Keratinocyte (primary cell): ENCODE measurements around the gene LYRM7. TPM values are rescaled to one million over a fixed set of nuclear protein-coding genes. Genes with fewer than 3 reads are reported as not detected.

Experiments used
- DNase-seq: peaks from one replicate; pipeline ENCODE4 v3.0.0-alpha.2; 2011; ENCODE audit warnings: low read depth, missing footprints, low spot score
- FAIRE-seq: peaks from 2 replicates; lab custom pipeline; 2011; peaks lifted over from hg19 to GRCh38; lab: Jason Lieb, UNC
- H2AFZ ChIP-seq: 2 replicates; pipeline ENCODE4 v1.6.0; 2012; ENCODE audit warnings: low read length, control low read depth, inconsistent platforms; ENCODE audit not compliant: control insufficient read depth
- H3K27ac ChIP-seq: 2 replicates; pipeline ENCODE4 v1.5.1; 2011; ENCODE audit warnings: low read length; ENCODE audit not compliant: control insufficient read depth, insufficient read depth
- H3K27me3 ChIP-seq: 3 replicates; pipeline ENCODE4 v1.6.0; 2011; ENCODE audit warnings: low read length; ENCODE audit not compliant: control insufficient read depth, insufficient read depth; ENCODE audit errors: extremely low read depth
- H3K36me3 ChIP-seq, 2 experiments: 2 replicates in 1 of 2; 3 replicates in 1 of 2; pipeline ENCODE4 v1.5.1; 2011; ENCODE audit warnings: low read length in 2 of 2, mild to moderate bottlenecking in 1 of 2; ENCODE audit not compliant: control insufficient read depth in 2 of 2, insufficient read depth in 2 of 2; ENCODE audit errors: extremely low read depth in 1 of 2
- H3K4me1 ChIP-seq: 3 replicates; pipeline ENCODE4 v1.5.1; 2011; ENCODE audit warnings: low read length; ENCODE audit not compliant: control insufficient read depth, insufficient read depth; ENCODE audit errors: extremely low read depth
- H3K4me2 ChIP-seq: 3 replicates; pipeline ENCODE4 v1.6.0; 2011; ENCODE audit warnings: low read depth, low read length; ENCODE audit not compliant: control insufficient read depth, insufficient read depth; ENCODE audit errors: extremely low read depth
- H3K4me3 ChIP-seq, 3 experiments: fragments of 200-600 bp in 1 of 3; sonication (generic) in 1 of 3; 2 replicates in 2 of 3; 3 replicates in 1 of 3; pipeline ENCODE4 v1.5.1; 2011 to 2016; ENCODE audit warnings: low read length in 3 of 3, mild to moderate bottlenecking in 3 of 3, control low read depth in 2 of 3, inconsistent platforms in 1 of 3, low read depth in 1 of 3, mixed read lengths in 1 of 3, mixed run types in 1 of 3, moderate library complexity in 1 of 3; ENCODE audit not compliant: control insufficient read depth in 2 of 3, insufficient read depth in 2 of 3; ENCODE audit errors: extremely low read depth in 1 of 3
- H3K79me2 ChIP-seq: 2 replicates; pipeline ENCODE4 v1.6.0; 2012; ENCODE audit warnings: low read length; ENCODE audit not compliant: control insufficient read depth, insufficient read depth
- H3K9ac ChIP-seq: 3 replicates; pipeline ENCODE4 v1.6.0; 2011; ENCODE audit warnings: low read length; ENCODE audit not compliant: control insufficient read depth, insufficient read depth; ENCODE audit errors: extremely low read depth
- H3K9me1 ChIP-seq: 3 replicates; pipeline ENCODE4 v1.6.0; 2011; ENCODE audit warnings: low read length; ENCODE audit not compliant: control insufficient read depth, insufficient read depth; ENCODE audit errors: extremely low read depth
- H3K9me3 ChIP-seq: 2 replicates; pipeline ENCODE4 v1.5.1; 2012; ENCODE audit warnings: low read depth, low read length; ENCODE audit not compliant: control insufficient read depth
- H4K20me1 ChIP-seq: 3 replicates; pipeline ENCODE4 v1.6.0; 2011; ENCODE audit warnings: low read length; ENCODE audit not compliant: control insufficient read depth, insufficient read depth; ENCODE audit errors: extremely low read depth
- CTCF ChIP-seq, 3 experiments: IDR thresholded peaks in 1 of 3; conservative IDR thresholded peaks in 1 of 3; optimal IDR thresholded peaks in 1 of 3; 2 replicates in 2 of 3; 3 replicates in 1 of 3; pipeline versions ENCODE3 to v1.5.1; 2011; ENCODE audit warnings: low read length in 3 of 3, mild to moderate bottlenecking in 3 of 3, moderate library complexity in 2 of 3, control low read depth in 1 of 3, inconsistent platforms in 1 of 3; ENCODE audit not compliant: insufficient read depth in 2 of 3; ENCODE audit errors: extremely low read depth in 1 of 3
- EZH2 ChIP-seq: IDR thresholded peaks from one replicate; pipeline ENCODE4 v1.6.1; 2012; ENCODE audit warnings: inconsistent platforms, mild to moderate bottlenecking, low read length, moderate library complexity
- dilution Hi-C: fragments of 300-500 bp; cut with MboI; formaldehyde crosslinking; loops from one replicate; pipeline ENCODE4 v1.7.0; 2020; ENCODE audit warnings: low sequenced_read_pairs; ENCODE audit not compliant: extremely low pct_ligation_motif_present
- polyA plus RNA-seq, 5 experiments: library from polyadenylated mRNA; depleted of rRNA in 3 of 5; stranded (reverse) in 3 of 5; stranded (forward) in 1 of 5; unstranded in 1 of 5; fragments of >200 nt; gene quantifications; 1 replicate in 1 of 5; 2 replicates in 3 of 5; 3 replicates in 1 of 5; pipeline versions ENCODE4 v1.2.1 to v1.2.3, GENCODE V29; 2011 to 2012; ENCODE audit warnings: missing spikeins in 2 of 5, low read depth in 1 of 5, low replicate concordance in 1 of 5

LYRM7 gene
- polyA plus RNA-seq, 1 donor (not counting 4 experiments of a cell fraction or from before 2014, with no cell fraction given): 5.5 TPM

GRCh38 chr5:131223751-131224386, 53.1 kb downstream of the LYRM7 start:
- no peaks in the 10 kb centered on the region for H3K27me3 ChIP-seq
- H4K20me1 ChIP-seq: no peaks in the 10 kb centered on the region
- TF ChIP-seq CTCF (optimal IDR thresholded peaks at IDR 0.05 in 1 of 3, IDR thresholded peaks at IDR 0.05 in 1 of 3, conservative IDR thresholded peaks at IDR 0.05 in 1 of 3; ENCODE audit: extremely low read depth in 1 of 3, insufficient read depth in 2 of 3, low read length in 3 of 3) (no peak), EZH2 (no peak)
- H3K4me1 ChIP-seq: peaks cover 14% of the 10 kb centered on the region
- no peak overlapping the region for H2AFZ ChIP-seq
- H3K9me1 ChIP-seq: no peaks in the 10 kb centered on the region
- FAIRE-seq (no peak), DNase-seq (no peak)
- no peak overlapping the region for H3K4me2 ChIP-seq
- dilution Hi-C loops: no loop called here
- H3K79me2 ChIP-seq: no peaks in the 10 kb centered on the region
- H3K27ac ChIP-seq: no peak overlapping the region
- no peaks in the 10 kb centered on the region for H3K9me3 ChIP-seq
- no peak overlapping the region for H3K9ac ChIP-seq
- H3K4me3 ChIP-seq: no peak overlapping the region
- H3K36me3 ChIP-seq: no peaks in the 10 kb centered on the region

GRCh38 chr5:131224387-131225201, 53.9 kb downstream of the LYRM7 start:
- Histone ChIP-seq H2AFZ (no peak overlapping the region), H3K27me3 (no peaks in the 10 kb centered on the region), H3K27ac (no peak overlapping the region), H3K9ac (no peak overlapping the region), H3K9me3 (no peaks in the 10 kb centered on the region), H4K20me1 (no peaks in the 10 kb centered on the region), H3K36me3 (no peaks in the 10 kb centered on the region), H3K4me3 (no peak overlapping the region), H3K4me1 (peaks cover 9% of the 10 kb centered on the region), H3K4me2 (no peak overlapping the region), H3K9me1 (no peaks in the 10 kb centered on the region), H3K79me2 (no peaks in the 10 kb centered on the region)
- FAIRE-seq: no peak
- no peak for DNase-seq
- no peak for TF ChIP-seq EZH2
- no peak for TF ChIP-seq CTCF (optimal IDR thresholded peaks at IDR 0.05 in 1 of 3, IDR thresholded peaks at IDR 0.05 in 1 of 3, conservative IDR thresholded peaks at IDR 0.05 in 1 of 3; ENCODE audit: extremely low read depth in 1 of 3, insufficient read depth in 2 of 3, low read length in 3 of 3)
- dilution Hi-C loops: no loop called here
